HG02763 (cell line): ENCODE results near the gene KRTAP10-12.

Experiments
- ATAC-seq: cut with Tn5 transposase; IDR thresholded peaks from one replicate; pipeline ENCODE4 v1.9.1; 2021; ENCODE audit warnings: mild to moderate bottlenecking, moderate library complexity; ENCODE audit not compliant: unreplicated experiment

The KRTAP10-12 gene

GRCh38 chr21:44710756-44711326 lies 13.9 kb downstream of the KRTAP10-12 start:
- no peak for ATAC-seq

DNA sequence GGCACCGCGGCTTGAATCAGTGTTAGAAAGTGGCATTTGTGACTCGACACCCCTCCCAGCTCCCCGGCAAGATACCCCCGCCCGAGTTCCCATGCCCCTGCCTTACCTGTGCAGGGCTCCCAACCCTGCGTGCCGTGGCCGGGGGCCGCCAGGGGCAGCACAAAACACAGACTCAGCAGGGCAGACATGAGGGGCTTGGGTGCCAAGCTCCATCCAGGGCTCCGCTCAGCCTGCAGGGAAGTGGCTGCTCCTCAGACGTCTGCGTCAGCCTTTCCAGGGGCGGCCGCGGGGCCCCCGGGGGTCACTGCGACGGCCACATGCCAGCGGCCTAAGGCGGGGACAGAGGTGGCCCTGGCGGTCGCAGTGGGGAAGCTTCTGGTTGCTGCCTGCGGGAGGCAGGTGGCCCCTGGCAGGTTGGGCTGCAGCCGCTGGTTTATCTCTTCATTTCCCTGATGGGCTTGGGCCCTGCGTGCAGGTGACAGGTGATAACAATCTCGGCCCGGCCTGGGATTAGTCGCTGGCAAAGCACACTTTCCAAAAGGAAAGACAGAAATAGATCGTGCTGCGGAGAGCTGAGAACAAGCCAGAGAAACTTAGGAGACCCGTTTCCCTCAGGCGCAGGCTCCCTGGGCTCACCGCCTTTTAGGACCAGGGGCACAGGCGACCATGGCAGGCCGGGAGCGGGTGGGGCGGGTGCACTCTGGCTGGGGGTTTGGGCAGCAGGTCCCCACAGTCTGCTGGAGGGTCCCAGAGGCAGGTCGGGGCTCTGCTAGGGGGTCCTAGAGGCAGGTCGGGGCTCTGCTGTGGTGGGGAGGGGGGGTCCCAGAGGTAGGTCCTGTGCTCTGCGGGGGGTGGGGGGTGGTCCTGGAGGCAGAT lies 14.6 kb downstream of the KRTAP10-12 start, which contains the start of gene TSPEAR:
Gene TSPEAR, minus strand, starts transcription at position 246 of the 876 bp plus-strand sequence. Its CDS starts 58 bp downstream, at position 188.
- no peak for ATAC-seq

DNA sequence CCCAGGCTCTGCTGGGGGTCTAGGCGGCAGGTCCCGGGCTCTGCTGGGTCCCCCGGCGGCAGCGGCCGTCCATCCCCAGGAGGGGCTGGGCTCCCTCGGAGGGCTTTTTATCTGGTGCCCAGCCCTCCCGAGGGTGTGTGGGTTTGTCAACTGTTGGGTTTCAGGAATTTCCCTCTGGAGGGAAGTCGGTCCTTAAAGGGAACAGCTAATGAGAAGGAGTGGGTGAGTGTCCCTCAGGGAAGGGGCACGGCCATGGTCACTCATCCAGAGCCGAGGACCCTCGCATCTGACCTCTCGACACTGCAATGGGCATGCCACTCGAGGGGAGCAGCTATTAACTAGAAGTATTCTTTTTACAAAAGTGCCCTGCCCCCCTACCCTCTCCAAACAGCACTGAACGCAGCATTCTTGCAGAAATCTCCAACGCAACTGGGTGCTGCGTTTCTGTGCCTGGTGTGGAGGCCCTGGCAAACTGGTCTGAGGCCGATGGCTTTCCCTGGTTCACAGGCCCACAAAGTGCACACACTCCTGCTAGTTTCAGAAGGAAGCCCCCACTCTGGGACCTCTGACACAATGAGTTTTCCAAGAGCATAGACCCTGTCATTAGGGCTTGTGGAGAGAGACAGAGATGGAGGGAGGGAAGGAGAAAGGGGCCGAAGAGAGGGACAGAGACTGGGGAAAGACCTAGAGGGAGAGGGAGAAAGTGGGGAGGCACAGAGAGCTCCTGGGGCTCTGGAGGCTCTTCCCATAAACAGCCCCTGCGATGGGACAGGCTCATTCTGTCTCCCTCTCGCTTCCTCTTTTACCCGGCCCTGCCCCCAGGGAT lies 15.4 kb downstream of the KRTAP10-12 start:
- no peak for ATAC-seq

- ATAC-seq, result no peak
Observed at GRCh38 chr21:44713130-44713529, 16.2 kb downstream of the KRTAP10-12 start.

GRCh38 chr21:44713846-44714245 lies 16.9 kb downstream of the KRTAP10-12 start:
- no peak for ATAC-seq

DNA sequence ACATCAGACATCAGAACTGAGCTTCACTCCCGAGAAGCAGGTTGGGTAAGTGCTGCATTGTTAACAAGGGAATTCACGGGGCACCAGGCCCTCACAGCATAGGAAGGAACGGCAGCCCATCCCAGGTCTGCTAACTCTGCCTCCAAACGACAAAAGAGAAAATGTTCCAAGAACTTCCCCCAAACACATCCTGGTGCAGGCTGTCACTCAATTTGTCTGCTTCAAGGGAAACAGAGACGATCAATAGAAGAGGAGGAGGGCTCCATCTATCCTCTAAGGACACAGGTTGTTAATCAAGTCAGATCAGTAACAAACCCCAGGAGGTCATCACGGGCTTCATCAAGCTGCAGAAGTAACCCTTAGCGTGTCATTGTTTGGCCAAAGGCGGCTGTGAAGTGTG lies 17.9 kb downstream of the KRTAP10-12 start:
- no peak for ATAC-seq

GRCh38 chr21:44716984-44717383 lies 20.0 kb downstream of the KRTAP10-12 start:
- no peak for ATAC-seq

DNA sequence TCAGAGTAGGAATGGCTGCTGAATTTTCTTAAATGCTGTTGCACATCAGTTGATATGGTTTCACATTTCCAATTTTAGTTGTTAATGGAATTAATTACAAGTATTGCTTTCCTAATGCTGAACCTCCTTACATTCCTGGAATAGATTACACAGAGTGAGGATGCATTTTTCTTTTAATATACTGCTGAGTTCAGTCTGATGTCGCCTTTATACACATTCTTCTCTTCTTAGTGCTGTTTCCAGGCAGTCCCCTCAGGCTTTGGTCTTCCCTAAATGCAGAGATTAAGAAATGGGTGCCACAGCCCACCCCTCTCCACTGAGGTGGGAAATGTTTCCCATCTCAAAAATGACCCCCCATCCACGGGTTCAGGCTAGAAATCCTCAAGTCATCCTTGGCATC lies 21.1 kb downstream of the KRTAP10-12 start:
- no peak for ATAC-seq

DNA sequence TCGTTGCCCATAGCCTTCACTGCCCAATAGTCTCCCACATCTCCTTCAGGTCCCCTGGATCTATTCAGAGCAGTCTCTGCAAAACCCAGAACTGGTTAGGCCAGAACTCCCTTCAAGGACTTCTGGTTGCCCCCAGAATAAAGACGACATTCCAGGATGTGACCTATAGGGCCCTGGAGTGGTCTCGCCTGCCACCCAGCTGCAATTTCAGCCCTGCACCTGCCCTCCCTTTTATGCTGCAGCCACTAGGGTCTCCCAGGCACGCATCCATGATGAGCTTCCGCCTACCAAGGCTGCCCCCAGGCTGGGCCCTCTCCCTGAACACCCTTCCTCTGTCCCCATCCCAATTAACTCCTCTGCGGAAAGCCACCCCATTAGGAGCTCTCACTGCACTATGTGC lies 21.6 kb downstream of the KRTAP10-12 start:
- ATAC-seq, result no peak

DNA sequence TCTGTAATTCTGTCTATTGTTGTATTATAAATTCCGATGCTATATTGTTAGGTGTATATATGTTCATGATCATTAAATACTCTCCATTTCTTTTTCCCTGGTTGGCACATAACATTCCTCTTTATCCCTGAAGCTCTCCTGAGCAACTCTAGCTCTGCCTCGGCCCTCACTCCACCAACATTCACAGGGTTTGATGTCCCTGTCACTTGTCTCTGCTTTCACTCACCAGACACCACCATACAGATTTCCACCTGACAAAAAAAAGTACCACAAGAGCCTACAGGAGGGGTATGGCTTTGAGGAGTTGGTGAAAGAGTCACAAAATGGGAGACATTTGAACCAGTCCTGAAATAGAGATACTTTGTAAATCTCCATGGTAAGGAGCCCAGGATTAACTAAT lies 23.2 kb downstream of the KRTAP10-12 start:
- ATAC-seq, result no peak

- no peak for ATAC-seq
Observed at GRCh38 chr21:44722731-44723130, 25.8 kb downstream of the KRTAP10-12 start.

- ATAC-seq, result no peak
Observed at GRCh38 chr21:44723177-44724131, 26.5 kb downstream of the KRTAP10-12 start.

- no peak for ATAC-seq
Observed at GRCh38 chr21:44724196-44724595, 27.2 kb downstream of the KRTAP10-12 start.

GRCh38 chr21:44724926-44725325 lies 28.0 kb downstream of the KRTAP10-12 start:
- no peak for ATAC-seq

- ATAC-seq, result no peak
Observed at GRCh38 chr21:44726826-44727225, 29.9 kb downstream of the KRTAP10-12 start.

DNA sequence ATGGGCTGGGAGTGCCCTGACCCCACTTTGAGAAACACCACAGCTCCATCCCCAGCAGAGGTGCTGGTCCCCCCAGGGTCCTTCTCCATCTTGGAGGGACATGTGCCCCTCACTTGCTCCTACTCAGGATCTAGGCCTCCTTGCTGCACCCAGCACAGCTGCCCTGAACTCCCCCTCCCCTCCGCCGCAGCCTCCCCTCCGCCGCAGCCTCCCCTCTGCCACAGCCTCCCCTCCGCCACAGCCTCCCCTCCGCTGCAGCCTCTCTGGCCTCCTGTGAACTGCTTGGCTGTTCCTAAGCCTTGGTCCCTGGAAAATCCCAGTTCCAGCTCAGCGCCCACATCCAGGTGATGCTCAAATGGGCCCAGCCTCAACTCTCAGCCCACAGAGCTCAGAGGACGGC lies 30.3 kb downstream of the KRTAP10-12 start:
- ATAC-seq, result no peak

GRCh38 chr21:44727757-44728156 lies 30.8 kb downstream of the KRTAP10-12 start:
- no peak for ATAC-seq

DNA sequence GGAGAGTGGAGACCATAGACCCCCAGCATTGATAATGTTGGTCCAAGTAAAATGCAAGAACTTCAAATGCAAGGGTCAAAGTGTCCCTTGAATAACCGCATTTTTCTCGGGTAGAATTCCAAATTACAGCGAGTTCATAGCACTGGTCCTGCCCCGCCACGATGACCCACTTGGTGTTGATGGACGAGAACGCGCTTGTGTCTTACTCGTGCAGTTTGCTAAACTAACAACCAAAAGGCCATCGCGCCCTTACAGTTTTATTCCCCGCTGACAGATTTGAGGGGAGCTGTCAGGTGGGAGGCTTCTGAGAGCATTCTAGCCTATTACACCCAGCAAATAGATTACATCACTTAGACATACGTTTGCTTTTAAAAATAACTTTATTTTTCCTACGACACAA lies 31.7 kb downstream of the KRTAP10-12 start:
- ATAC-seq, result no peak

DNA sequence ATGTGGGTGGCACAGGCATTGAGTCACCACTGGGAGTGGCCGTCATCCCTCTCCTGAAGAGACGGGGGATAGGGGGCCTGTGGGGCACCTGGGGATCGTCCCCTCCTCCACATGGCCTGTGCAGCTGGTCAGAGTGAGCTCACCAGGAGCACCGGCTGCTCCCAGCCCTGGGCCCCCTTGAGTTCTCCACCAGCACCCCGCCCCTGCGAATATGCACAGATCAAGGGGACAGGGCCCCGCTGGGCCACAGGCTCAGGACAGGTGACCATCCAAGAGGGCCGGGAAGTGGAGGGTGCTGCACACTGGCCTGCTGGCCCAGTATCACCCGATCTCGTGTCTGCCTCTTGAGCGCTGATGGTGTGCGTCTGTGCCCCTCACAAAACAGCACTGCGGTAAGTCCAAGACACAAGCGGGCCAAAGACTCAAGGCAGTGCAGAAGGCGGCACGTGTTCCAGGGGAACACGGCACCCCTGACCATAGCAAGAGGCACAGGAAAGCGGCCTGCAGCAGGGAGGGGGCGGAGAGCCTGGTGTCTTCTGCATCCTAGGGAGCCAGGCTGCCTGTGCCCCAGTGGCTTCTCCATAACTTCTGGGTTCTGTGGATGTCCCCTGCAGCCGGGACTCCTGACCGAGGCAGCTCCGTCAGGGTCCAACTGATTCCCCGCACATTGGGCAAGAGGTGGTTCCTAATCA lies 32.5 kb downstream of the KRTAP10-12 start:
- no peak for ATAC-seq

GRCh38 chr21:44730028-44730395 lies 33.0 kb downstream of the KRTAP10-12 start:
- no peak for ATAC-seq
